IPS-18a (cell line): ENCODE data around the gene PTPN4.

Experiments used
- H3K27ac ChIP-seq: one replicate; pipeline ENCODE4 v1.5.1; 2013; ENCODE audit warnings: low read length
- H3K27me3 ChIP-seq: one replicate; pipeline ENCODE4 v1.6.1; 2013; ENCODE audit warnings: mild to moderate bottlenecking, low read length; ENCODE audit not compliant: control insufficient read depth, insufficient read depth
- H3K36me3 ChIP-seq: one replicate; pipeline ENCODE4 v1.6.1; 2013; ENCODE audit warnings: low read depth, low read length; ENCODE audit not compliant: control insufficient read depth
- H3K4me1 ChIP-seq: one replicate; pipeline ENCODE4 v1.6.1; 2013; ENCODE audit warnings: low read depth, low read length; ENCODE audit not compliant: control insufficient read depth
- H3K4me3 ChIP-seq: one replicate; pipeline ENCODE4 v1.5.1; 2013; ENCODE audit warnings: low read length
- H3K9ac ChIP-seq: one replicate; pipeline ENCODE4 v1.6.1; 2013; ENCODE audit warnings: mild to moderate bottlenecking, low read length, moderate library complexity
- H3K9me3 ChIP-seq: one replicate; pipeline ENCODE4 v1.6.1; 2013; ENCODE audit warnings: low read depth, low read length; ENCODE audit not compliant: control insufficient read depth

PTPN4 gene

GRCh38 chr2:119753041-119753929, 6.4 kb upstream of the PTPN4 start:
- Histone ChIP-seq H3K9ac (no peak overlapping the region), H3K9me3 (no peaks in the 10 kb centered on the region), H3K36me3 (no peaks in the 10 kb centered on the region), H3K4me3 (no peak overlapping the region), H3K4me1 (no peaks in the 10 kb centered on the region), H3K27ac (no peak overlapping the region), H3K27me3 (no peaks in the 10 kb centered on the region)

- H3K9me3 ChIP-seq = no peaks in the 10 kb centered on the region
- no peaks in the 10 kb centered on the region for H3K36me3 ChIP-seq
- H3K27ac ChIP-seq = no peak overlapping the region
- H3K27me3 ChIP-seq = no peaks in the 10 kb centered on the region
- no peak overlapping the region for H3K9ac ChIP-seq
- no peak overlapping the region for H3K4me3 ChIP-seq
- peaks cover 4% of the 10 kb centered on the region for H3K4me1 ChIP-seq
Observed at GRCh38 chr2:119753930-119754321, 5.8 kb upstream of the PTPN4 start.

GRCh38 chr2:119755906-119756305, 3.8 kb upstream of the PTPN4 start:
- Histone ChIP-seq H3K36me3 (no peaks in the 10 kb centered on the region), H3K9ac (no peak overlapping the region), H3K27me3 (no peaks in the 10 kb centered on the region), H3K9me3 (no peaks in the 10 kb centered on the region), H3K4me3 (no peak overlapping the region), H3K27ac (no peak overlapping the region), H3K4me1 (peaks cover 4% of the 10 kb centered on the region)

- Histone ChIP-seq H3K9me3 (no peaks in the 10 kb centered on the region), H3K27ac (no peak overlapping the region), H3K9ac (no peak overlapping the region), H3K4me3 (no peak overlapping the region), H3K4me1 (peaks cover 4% of the 10 kb centered on the region), H3K36me3 (no peaks in the 10 kb centered on the region), H3K27me3 (no peaks in the 10 kb centered on the region)
Observed at GRCh38 chr2:119756837-119757236, 2.9 kb upstream of the PTPN4 start.

GRCh38 chr2:119758881-119759450, 756 bp upstream of the PTPN4 start:
- no peaks in the 10 kb centered on the region for H3K9me3 ChIP-seq
- H3K27ac ChIP-seq = peak overlapping the region; percentile 21
- peak overlapping the region; percentile 64 for H3K9ac ChIP-seq
- H3K36me3 ChIP-seq = no peaks in the 10 kb centered on the region
- H3K4me3 ChIP-seq = peak overlapping the region; percentile 96
- peaks cover 20% of the 10 kb centered on the region for H3K4me1 ChIP-seq
- no peaks in the 10 kb centered on the region for H3K27me3 ChIP-seq

- peak overlapping the region; percentile 96 for H3K4me3 ChIP-seq
- H3K9ac ChIP-seq = peak overlapping the region; percentile 93
- no peaks in the 10 kb centered on the region for H3K36me3 ChIP-seq
- no peaks in the 10 kb centered on the region for H3K9me3 ChIP-seq
- H3K4me1 ChIP-seq = peaks cover 31% of the 10 kb centered on the region
- no peaks in the 10 kb centered on the region for H3K27me3 ChIP-seq
- H3K27ac ChIP-seq = peak overlapping the region; percentile 70
Observed at GRCh38 chr2:119760237-119760955, 674 bp downstream of the PTPN4 start.

- Histone ChIP-seq H3K4me3 (peak overlapping the region; percentile 96), H3K27ac (peak overlapping the region; percentile 19)
Observed at GRCh38 chr2:119760956-119761275, 1.2 kb downstream of the PTPN4 start.

GRCh38 chr2:119764832-119765231, 5.1 kb downstream of the PTPN4 start:
- Histone ChIP-seq H3K4me3 (no peak overlapping the region), H3K9me3 (no peaks in the 10 kb centered on the region), H3K4me1 (peaks cover 57% of the 10 kb centered on the region), H3K36me3 (no peaks in the 10 kb centered on the region), H3K9ac (no peak overlapping the region), H3K27me3 (no peaks in the 10 kb centered on the region), H3K27ac (no peak overlapping the region)

More at GRCh38 chr2:119760956-119761275, 1.2 kb downstream of the PTPN4 start:
- no peaks in the 10 kb centered on the region for H3K27me3 ChIP-seq
- peak overlapping the region; percentile 93 for H3K9ac ChIP-seq
- no peaks in the 10 kb centered on the region for H3K36me3 ChIP-seq
- H3K4me1 ChIP-seq = peaks cover 37% of the 10 kb centered on the region
- H3K9me3 ChIP-seq = no peaks in the 10 kb centered on the region

- no peaks in the 10 kb centered on the region for H3K27me3 ChIP-seq
- no peak overlapping the region for H3K9ac ChIP-seq
- peaks cover 57% of the 10 kb centered on the region for H3K4me1 ChIP-seq
- no peaks in the 10 kb centered on the region for H3K36me3 ChIP-seq
- no peaks in the 10 kb centered on the region for H3K9me3 ChIP-seq
- no peak overlapping the region for H3K27ac ChIP-seq
- H3K4me3 ChIP-seq = peak overlapping the region; percentile 10
Observed at GRCh38 chr2:119765433-119766002, 5.8 kb downstream of the PTPN4 start.

GRCh38 chr2:119766944-119767343, 7.2 kb downstream of the PTPN4 start:
- H3K36me3 ChIP-seq = no peaks in the 10 kb centered on the region
- no peak overlapping the region for H3K9ac ChIP-seq
- no peaks in the 10 kb centered on the region for H3K27me3 ChIP-seq
- H3K9me3 ChIP-seq = no peaks in the 10 kb centered on the region
- H3K27ac ChIP-seq = no peak overlapping the region
- no peak overlapping the region for H3K4me3 ChIP-seq
- peaks cover 61% of the 10 kb centered on the region for H3K4me1 ChIP-seq

- Histone ChIP-seq H3K9me3 (no peaks in the 10 kb centered on the region), H3K9ac (no peak overlapping the region), H3K4me1 (peaks cover 47% of the 10 kb centered on the region), H3K4me3 (no peak overlapping the region), H3K27me3 (no peaks in the 10 kb centered on the region), H3K36me3 (no peaks in the 10 kb centered on the region), H3K27ac (no peak overlapping the region)
Observed at GRCh38 chr2:119768742-119769141, 9.0 kb downstream of the PTPN4 start.
